Amniotic epithelial cell (primary cell): ENCODE results near the gene MLLT10.

ENCODE experiments used
- DNase-seq: peaks from one replicate; pipeline ENCODE4 v3.0.0-alpha.2; 2010; ENCODE audit warnings: low read depth

MLLT10 gene

DNA sequence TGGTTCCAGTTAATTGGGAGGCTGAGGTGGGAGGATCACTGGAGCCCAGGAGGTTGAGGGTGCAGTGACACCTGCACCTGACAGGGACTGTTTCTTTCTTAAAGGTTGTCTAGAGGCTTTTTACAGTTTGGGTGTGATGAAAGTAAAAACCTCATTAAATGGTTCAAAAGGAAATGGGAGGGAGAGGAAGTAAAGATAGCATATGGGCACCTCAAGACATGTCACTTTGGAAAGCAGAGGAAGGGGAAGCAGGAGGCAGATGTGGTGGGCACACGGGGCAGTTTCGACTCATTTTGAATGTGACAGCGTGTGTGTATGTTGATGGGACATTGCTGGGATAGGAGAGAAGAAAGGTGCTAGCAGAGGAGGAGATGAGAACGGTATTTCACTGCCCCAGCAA is 203.1 kb downstream of the MLLT10 start:
- no peak for DNase-seq

DNA sequence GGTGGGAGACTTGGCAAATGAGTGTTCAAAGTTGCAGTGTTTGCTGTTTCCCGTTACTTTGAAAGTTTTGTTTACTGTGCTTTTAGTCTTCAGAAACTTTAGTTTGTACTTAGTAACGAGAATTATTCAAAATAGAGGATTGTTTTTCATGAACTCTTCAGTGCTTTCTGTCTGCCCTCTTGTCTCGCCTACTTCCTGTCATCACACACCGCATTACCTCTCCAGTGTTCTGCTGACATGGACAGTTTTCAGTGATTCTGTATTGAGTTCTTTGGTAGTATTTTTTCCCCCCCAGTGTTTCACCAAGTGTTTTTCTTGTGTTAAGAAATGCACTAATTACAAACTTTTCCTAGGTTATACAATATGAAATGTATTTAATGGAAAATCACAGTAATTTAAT is 207.0 kb downstream of the MLLT10 start:
- DNase-seq: no peak

DNA sequence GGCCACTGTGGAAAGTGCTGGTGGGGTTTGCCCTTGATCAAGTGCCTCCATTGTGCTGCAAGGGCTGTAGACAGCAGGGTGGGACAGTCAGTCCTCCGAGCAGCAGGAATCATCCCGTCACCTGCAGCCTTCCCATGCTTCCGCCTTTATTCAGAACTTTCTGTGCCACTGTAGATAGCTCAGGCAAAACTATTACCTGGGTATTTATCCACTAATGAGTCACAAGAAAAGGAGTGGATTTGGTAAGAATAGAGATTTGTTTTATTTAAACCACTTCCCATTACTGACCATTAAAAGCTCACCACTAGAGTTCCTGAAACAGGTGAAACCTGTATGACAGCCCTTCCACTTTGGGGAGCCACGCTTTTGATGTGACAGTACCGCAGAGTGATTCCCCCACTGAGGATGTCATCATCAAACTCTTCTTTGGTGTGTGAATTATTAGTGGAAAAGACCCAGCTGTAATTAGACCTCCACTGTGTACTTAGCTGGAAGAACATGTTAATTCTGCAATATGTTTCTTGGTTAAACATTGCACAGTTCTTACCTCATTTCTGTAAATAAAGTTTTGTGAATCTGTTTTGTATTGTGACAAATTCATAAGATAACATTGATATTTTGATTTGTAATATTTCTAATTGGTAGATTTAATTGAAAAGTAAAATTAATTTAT is 208.8 kb downstream of the MLLT10 start:
- no peak for DNase-seq

DNA sequence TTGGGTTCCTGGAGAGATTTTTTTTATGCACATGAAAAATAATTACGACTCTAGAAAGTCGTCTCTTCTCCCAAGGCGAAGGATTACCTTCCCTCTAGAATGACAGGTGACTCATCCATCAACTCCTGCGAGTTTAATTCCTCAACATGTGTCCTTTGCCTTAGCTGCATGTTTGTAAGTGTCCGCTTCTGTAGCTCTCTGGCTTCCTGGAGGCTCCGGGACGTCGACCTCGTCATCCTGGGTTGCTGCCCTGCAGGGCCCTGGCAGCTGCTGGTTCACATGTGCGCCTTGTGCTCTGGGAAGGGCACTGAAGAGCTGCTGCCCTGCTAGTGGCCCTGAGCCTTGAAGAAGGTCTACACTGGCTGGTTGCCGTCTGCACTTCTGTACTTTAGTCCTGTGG is 210.2 kb downstream of the MLLT10 start:
- DNase-seq: no peak

DNA sequence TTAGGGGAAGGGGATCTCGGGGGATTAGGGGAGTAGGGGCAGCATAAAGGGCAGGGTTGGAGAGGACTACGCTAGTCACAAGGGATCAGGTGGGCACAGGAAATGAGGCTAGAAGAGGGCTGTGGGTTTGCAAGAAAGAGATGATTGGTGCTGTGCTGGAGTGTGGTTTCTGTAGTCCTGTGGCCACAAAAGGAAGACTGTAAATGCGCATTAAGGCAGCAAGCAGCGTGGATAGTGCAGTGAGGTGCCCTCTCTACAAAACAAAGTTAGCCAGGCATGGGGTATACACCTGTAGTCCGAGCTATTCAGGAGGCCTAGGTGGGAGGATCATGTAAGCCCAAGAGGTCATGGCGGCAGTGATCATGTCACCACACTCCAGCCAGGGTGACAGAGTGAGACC is 212.1 kb downstream of the MLLT10 start:
- no peak for DNase-seq

DNA sequence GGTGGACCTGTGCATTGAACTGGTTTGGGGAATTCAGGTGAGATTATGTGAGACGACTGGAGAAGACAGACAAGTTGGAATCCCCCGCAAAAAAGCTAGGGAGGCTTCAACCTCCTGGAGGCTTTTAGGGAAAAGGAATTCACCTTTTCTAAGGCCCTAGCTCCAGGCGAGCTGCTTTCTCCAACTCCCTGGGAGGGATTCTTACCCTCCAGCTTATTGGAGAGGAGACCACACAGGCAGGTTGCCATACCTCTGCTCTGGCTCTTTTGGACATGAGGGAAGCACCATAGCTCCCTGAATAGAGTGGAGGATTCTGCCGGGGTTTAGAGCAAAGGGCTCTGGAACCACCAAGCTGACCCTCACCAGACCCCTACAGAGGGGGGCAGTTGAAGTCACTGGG is 213.8 kb downstream of the MLLT10 start:
- DNase-seq: no peak

DNA sequence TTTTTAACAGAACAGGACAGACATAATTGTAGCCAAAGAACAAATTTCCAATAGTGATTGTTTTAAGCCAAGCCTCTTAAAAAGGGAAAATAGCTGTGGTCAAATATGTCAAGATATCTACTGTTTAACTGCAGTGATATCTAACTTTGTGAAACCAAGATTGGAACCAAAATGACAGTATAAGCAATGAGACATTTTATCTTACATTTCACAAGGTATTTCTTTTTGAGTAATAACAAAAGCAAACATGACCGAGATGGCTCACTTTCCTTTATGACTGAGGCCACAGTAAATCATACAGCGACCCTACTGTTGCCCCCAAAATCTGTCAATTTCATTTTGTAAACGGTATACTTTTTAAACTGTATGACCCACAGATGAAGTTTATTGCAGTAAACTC is 215.8 kb downstream of the MLLT10 start:
- DNase-seq: peak; percentile 39

DNA sequence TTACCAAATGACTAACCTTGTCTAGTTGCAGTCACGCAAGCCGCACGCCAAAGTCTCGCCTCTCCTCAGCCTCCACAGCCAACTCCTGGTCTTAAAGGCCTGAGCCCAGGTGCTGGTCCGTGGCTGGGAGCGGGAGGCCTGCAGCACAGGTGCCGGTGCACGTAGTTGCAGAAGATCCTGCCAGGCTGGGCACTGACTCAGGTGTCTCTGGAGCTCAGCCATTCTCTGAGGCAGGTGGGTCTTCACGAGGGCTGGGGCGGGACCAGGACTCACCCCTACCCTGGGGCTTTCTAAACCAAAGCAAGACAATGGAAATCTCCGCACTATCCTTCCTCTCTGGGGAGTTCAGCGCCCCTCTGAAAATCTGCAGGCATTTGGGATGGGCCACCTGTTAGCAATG is 216.4 kb downstream of the MLLT10 start:
- no peak for DNase-seq

DNA sequence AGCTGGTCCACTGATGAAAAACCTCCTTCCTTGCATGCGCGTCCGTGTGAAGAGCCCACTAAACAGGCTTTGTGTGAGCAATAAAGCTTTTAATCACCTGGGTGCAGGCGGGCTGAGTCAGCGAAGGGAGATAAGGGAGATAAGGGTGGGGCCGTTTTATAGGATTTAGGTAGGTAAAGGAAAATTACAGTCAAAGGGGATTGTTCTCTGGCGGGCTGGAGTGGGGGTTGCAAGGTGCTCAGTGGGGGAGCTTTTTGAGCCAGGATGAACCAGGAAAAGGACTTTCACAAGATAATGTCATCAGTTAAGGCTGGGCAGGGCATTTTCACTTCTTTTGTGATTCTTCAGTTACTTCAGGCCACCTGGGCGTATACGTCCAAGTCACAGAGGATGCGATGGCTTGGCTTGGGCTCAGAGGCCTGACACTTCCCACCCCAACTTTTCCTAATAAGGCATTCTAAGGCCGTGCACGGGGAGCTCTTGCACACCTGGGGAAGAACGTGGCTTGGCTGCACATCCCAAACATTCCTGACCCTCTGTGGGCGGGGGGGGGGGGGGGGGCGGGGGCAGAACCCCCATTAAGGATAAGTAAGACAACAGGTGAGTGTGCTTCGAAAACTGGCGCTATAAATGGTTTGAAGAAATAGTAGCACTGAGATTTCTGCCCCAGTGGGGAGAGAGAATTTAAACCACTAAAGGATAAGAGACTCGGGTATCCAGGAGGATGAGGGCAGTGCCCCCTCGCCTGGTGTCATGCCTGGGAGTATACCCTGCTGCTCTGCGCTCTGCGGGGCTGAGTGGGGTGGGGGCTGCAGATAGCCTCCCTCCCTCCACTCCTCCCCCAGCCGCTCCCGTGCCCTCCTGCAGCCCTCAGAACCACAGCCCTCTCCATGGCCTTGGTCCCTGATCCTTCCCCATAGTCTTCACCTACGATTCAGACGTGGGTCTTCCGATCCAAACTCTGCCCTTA is 217.6 kb downstream of the MLLT10 start:
- DNase-seq: peak; percentile 14

DNA sequence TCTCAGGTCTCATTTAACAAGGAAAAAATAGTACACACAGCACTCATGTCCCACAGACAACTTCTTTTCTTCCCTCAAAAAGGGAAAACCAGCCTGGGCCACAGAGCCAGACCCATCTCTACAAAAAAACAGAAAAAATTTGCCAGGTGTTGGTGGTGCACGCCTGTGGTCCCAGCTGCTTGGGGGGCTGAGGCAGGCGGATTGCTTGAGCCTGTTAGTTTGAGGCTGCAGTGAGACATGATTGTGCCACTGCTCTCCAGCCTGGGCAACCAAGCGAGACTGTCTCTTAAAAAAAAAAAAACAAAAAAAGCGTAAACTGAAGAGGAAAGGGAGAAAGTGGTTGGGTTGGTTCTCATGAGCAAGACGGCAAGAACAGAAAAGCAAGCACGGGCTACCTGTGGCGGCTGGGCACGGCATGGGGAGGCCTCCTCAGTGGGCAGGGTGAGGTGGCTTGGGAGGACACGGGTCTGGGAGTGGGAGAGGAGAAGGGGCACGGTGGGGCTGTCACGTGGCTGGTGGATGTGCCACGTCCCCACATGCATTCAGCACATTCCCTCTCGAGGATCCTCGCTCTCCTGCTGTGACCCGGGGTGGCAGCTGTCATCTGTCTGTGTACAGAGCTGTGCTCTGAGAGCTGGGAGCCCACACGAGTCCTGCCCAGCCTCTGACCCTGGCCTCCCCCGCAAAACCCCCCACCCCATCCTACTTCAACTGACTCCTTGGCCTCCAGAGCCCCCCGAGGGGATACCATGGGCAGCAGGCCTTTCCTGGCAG is 219.7 kb downstream of the MLLT10 start:
- no peak for DNase-seq

DNA sequence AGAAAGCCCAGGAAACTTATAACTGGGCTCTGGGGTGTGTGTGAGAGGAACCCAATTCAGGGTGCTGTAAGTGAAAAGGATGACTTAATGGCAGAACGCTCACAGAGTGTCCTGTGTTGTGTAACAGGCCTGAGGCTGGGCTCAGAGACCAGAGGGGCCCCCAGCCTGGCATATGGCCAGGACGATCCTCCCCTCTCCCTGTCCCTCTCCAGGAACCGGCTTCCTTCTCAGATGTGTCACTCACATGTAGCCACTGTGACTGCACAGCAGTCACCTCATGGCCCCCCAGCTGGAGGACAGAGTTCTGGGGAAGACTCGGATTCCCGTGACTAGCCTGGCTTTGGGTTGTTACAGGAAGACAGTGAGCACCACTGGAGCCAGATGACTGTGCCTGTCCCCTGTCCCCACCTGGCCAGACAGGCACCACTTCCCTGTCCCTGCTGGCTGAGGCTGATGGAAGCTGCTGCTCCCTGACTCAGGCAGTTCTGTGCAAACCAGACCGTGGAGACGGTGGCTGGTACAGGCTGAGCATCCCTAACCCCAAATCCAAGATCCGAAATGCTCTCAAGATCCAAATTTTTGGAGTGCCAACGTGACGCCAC is 220.5 kb downstream of the MLLT10 start:
- peak; percentile 16 for DNase-seq

DNA sequence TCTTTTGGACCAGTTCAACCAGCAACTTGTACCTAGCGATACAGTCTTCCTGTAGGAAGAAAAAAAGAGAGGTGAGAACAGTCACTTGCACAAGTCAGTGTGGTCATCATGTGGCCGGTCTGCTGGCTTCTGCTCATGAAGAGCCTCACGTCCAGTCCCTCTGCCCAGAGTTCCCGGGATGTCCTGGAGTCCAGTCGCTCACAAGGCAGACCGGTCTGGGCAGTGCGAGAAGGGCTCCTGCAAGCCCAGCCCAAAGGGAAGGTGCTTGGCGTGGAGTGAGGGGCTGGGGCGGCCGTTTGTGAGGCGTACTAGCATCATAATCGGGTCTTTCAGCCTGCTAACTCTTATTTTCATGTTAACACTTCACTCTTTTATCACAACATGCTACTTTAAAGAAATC is 222.7 kb downstream of the MLLT10 start:
- DNase-seq: no peak

DNA sequence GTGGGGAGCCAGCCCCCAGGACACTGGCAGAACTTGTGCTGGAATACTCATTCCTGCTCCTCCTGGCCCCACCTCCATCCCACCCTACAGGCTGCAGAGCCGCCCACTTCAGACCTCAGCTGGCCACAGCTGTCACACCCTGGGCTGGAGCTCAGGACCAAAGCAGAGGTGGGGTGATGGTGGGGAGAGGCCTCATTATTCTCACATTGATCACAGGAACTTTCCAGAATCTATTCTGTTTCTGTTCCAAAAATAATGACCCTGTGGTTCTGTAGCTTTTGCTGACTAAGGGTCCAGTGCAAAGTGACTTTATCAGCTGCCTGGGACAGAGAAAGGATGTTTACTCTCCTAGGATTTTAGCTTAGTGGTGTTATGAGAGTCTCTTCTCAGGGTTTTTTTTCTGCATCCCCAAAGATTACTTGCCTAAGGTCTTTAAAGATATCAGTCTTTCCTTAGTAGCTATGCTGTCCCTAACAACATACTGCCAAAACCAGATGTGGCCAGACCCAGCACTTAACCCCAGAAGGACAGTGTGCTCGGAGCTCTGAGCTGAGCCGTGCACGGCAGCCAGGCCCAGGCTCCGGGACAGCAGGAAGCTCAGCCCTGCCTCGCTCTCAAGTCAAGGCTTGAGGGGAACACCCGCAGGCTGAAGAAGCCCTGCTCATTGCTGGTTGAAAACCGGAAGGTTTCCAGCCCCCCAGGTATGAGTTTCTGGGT is 223.3 kb downstream of the MLLT10 start:
- no peak for DNase-seq

DNA sequence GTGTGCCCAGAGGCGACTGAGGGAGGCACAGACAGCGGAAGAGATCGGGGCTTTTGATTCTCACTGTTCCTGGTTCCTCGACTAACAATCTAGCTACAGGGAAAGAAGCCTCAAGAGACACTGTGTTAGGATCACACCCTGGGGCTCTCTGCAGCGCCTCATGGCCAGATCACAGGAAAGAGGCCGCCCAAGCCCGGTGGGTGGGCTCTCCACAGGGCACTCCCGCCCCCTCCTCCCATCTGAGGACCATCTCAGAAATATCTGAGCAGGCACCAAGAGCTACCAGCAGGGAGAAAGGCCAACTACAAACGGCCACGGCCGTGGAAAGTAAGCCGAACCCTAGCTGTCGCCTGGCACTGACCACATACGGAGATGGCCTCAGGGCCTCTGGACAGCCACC is 224.2 kb downstream of the MLLT10 start:
- no peak for DNase-seq

DNA sequence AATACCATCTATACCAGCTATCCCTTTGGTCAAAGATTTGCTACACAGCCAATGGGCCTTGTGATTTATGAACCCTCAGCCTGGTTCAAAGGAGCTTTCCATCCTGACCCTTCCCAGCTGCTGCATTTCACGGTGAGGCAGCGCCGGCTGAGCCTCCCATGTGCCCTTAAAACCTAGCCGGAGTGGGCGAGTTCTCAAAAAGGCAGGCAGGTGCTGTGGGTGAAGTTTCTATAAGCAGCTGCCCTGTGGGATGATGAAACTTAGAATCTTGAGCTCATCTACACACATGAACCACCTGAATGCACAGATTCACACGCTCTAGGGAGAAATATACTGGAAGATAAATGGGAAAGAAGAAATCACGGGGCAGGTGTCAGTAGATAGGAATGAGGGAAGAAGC is 224.7 kb downstream of the MLLT10 start:
- DNase-seq: no peak

DNA sequence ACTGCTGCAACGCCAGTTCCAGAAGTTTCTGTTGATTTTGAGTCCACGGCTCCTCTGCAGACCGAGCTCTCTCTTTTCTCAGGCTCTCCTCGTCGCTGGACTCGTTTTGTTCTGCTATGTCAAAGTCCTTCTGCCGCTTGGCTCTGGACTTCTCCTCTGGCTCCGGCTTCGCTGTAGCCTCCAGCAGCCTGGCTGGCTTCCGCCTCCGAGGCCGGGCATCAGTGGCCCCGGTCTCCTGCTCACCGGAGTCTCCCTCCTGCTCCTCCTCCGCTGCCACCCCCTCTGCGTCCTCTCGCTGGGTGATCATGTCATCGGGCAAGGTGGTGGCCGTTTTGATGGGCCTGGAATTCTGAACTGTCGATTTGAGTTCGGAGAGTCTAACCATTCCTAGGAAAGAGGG is 225.2 kb downstream of the MLLT10 start:
- DNase-seq: no peak

DNA sequence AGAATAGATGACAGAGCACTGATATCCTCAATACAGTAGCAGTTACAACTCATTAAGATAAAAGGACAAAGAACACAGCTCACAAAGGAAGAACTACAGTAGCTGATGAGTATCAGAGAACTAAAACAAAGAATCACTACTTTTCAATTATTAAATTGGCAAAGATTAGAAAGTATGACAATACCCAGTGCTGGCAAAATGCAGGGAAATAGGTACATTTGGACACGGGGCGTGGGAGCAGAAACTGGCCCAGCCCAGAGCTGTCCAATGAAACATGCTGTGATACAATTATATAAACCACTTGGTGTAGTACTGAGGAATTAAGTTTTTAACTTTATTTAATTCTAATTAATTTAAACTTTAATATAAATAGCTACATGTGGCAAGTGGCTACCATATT is 226.3 kb downstream of the MLLT10 start:
- no peak for DNase-seq

DNA sequence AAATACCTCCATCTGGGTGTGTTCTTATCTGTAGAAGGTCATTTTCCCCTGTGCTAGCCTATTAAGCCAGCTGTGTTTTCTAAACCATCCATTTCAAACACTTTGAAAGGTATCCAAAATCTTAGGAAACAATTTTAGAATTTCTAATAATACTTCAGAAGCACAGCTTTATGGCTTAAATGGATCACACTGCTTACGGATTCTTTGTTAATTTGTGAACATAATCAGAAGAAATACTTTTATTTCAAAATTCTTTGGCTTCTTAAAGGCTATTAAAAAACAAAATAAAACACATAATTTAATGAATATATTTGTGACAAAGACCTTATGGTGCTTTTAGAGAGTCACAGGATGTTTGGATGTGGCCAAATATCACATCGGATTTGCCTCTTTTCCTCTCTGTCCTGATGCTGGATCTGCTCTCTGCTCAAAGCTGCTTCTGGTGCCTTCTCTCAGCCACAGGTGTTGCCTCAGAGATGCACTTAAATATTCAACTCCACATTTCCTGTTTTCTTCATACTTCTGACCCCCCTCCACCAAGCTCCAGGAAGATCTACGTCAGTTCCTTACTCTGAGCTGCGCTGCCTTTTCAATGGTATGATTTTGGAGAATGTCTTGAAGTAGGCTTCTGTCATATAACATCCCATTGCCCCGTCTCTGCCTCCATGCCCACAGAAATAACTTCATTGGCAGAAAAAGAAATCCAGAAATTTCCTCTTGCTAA is 230.6 kb downstream of the MLLT10 start:
- no peak for DNase-seq

DNA sequence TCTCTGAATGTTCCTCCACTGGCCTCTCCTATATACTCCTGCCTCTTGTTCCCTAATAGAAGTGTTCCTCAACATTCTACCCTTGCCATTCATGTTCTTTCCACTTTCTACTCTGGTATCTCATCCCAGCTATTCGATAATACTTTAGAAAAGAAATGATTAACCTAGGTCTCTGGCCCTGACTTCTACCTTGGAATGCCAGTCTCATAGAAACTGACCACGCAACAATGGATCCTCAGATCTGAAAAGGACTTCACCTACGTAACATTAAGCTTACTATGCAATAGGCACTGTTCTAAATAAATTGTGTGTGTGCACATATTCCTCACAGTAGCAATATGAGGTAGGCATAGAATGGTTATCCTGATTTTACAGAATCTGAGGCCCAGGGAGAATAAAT is 235.0 kb downstream of the MLLT10 start:
- no peak for DNase-seq

DNA sequence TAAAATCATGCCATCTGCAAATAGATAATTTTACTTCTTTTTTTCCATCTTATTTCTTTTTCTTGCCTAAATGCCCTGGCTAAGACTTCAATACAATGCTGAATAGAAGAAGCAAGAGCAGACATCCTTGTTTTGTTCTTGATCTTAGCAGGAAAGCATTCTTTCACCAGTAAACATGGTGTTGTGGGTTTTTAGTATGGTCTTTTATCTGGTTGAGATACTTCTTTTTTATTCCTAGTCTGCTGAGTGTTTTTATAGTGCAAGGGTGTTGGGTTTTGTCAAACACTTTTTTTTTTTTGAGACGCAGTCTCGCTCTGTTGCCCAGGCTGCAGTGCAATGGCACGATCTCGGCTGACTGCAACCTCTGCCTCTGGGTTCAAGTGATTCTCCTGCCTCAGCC is 237.2 kb downstream of the MLLT10 start:
- DNase-seq: no peak

DNA sequence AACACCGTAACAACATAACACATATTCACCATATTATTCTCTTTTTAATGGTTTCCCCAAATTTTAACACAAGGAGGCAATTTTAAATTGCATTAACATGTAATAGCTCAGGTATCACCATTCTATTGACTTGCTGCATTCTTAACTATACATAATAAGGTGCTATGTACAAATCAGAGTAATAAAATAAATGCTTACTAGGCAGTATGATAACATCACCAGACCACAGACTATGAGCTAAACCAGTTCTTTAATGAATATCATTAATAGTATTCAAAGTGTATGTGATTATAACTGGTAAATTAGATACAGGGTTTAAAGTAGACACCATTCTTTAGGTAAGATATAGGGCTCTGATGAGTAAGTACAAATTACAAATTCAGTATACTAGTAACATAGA is 242.9 kb downstream of the MLLT10 start:
- DNase-seq: no peak
